ENCODE results near the gene MRGPRD. TPM values are rescaled to one million over a fixed set of nuclear protein-coding genes. Genes with fewer than 3 reads are reported as not detected.

The MRGPRD gene
- total RNA-seq, 1 donor from 2014 or later: not detected

DNA sequence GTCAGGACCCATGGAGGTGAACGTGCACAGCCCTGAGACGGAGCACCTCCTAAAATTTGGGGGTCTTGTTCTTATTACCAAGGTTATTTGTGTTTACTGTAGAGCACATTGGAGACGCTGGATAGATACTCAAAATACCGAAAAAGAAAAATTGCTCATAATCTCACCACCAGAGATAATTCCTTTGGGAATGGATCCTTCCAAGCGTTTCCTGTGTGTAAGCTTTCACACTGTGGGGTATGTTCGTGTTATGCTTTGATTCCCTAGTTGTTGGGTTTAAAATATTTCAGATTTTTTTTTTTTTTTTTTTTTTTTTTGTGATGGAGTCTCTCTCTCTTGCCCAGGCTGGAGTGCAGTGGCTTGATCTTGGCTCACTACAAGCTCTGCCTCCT lies 14.1 kb upstream of the MRGPRD start:
- Histone ChIP-seq H3K27ac (no peak overlapping the region), H3K36me3 (no peaks in the 10 kb centered on the region), H3F3A (ENCODE audit: low read depth) (no peaks in the 10 kb centered on the region), H4K20me1 (ENCODE audit: low read depth) (no peaks in the 10 kb centered on the region), H3K79me2 (ENCODE audit: low read depth) (no peaks in the 10 kb centered on the region), H3K4me1 (no peaks in the 10 kb centered on the region), H3K4me2 (no peak overlapping the region), H2AFZ (replicated peaks) (no peak overlapping the region), H3K9me3 (ENCODE audit: low read depth) (no peaks in the 10 kb centered on the region), H3K4me3 (no peak overlapping the region), H3K27me3 (no peaks in the 10 kb centered on the region), H3K9ac (no peak overlapping the region)
- Mint-ChIP-seq H3K27me3 (ENCODE audit: insufficient read depth, low read depth) (peaks cover 8% of the 10 kb centered on the region), H3K4me1 (peaks cover 7% of the 10 kb centered on the region), H3K36me3 (no peaks in the 10 kb centered on the region), H3K9me3 (no peaks in the 10 kb centered on the region), H3K4me3 (no peak overlapping the region), H3K27ac (no peak overlapping the region)
- TF ChIP-seq EZH2 (IDR thresholded peaks at IDR 0.05) (no peak), EZH2phosphoT487 (IDR thresholded peaks at IDR 0.05) (no peak)
- TF ChIP-seq, protein P1, sequence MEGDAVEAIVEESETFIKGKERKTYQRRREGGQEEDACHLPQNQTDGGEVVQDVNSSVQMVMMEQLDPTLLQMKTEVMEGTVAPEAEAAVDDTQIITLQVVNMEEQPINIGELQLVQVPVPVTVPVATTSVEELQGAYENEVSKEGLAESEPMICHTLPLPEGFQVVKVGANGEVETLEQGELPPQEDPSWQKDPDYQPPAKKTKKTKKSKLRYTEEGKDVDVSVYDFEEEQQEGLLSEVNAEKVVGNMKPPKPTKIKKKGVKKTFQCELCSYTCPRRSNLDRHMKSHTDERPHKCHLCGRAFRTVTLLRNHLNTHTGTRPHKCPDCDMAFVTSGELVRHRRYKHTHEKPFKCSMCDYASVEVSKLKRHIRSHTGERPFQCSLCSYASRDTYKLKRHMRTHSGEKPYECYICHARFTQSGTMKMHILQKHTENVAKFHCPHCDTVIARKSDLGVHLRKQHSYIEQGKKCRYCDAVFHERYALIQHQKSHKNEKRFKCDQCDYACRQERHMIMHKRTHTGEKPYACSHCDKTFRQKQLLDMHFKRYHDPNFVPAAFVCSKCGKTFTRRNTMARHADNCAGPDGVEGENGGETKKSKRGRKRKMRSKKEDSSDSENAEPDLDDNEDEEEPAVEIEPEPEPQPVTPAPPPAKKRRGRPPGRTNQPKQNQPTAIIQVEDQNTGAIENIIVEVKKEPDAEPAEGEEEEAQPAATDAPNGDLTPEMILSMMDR (IDR thresholded peaks at IDR 0.05): no peak
- no peak for DNase-seq (ENCODE audit: low spot score)

- no peaks in the 10 kb centered on the region for H3F3A ChIP-seq (ENCODE audit: low read depth)
- H3K4me1 ChIP-seq: no peaks in the 10 kb centered on the region
- DNase-seq (ENCODE audit: low spot score): no peak
- Mint-ChIP-seq H3K4me3 (no peak overlapping the region), H3K4me1 (peaks cover 7% of the 10 kb centered on the region), H3K27me3 (ENCODE audit: insufficient read depth, low read depth) (peaks cover 8% of the 10 kb centered on the region), H3K9me3 (no peaks in the 10 kb centered on the region), H3K36me3 (no peaks in the 10 kb centered on the region), H3K27ac (no peak overlapping the region)
- H3K9ac ChIP-seq: no peak overlapping the region
- no peak overlapping the region for H2AFZ ChIP-seq (replicated peaks)
- no peak overlapping the region for H3K27ac ChIP-seq
- no peak overlapping the region for H3K4me3 ChIP-seq
- no peaks in the 10 kb centered on the region for H4K20me1 ChIP-seq (ENCODE audit: low read depth)
- TF ChIP-seq EZH2 (IDR thresholded peaks at IDR 0.05) (no peak), EZH2phosphoT487 (IDR thresholded peaks at IDR 0.05) (no peak)
- TF ChIP-seq, protein P1 (IDR thresholded peaks at IDR 0.05): no peak
- no peak overlapping the region for H3K4me2 ChIP-seq
- H3K36me3 ChIP-seq: no peaks in the 10 kb centered on the region
- no peaks in the 10 kb centered on the region for H3K79me2 ChIP-seq (ENCODE audit: low read depth)
- no peaks in the 10 kb centered on the region for H3K9me3 ChIP-seq (ENCODE audit: low read depth)
- H3K27me3 ChIP-seq: no peaks in the 10 kb centered on the region
Observed at GRCh38 chr11:68994161-68994893, 13.5 kb upstream of the MRGPRD start.

DNA sequence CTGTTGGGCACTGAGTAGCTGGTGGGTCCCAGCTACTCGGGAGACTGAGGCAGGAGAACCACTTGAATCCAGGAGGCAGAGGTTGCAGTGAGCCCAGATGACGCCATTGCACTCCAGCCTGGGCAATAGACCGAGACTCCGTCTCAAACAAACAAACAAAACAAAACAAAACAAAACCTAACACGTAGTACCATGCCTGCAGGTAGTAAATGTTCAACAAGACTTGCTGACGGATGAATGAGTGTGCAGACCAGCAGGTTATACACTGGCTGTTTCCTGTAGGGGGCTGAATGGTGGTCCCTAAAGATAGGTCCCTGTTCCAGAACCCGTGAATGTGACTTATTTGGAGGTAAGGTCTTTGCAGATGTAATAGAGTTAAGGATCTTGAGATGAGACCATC lies 12.8 kb upstream of the MRGPRD start:
- no peak overlapping the region for H3K27ac ChIP-seq
- no peaks in the 10 kb centered on the region for H3K79me2 ChIP-seq (ENCODE audit: low read depth)
- no peaks in the 10 kb centered on the region for H4K20me1 ChIP-seq (ENCODE audit: low read depth)
- peaks cover 4% of the 10 kb centered on the region for H3K4me1 Mint-ChIP-seq
- no peak overlapping the region for H3K4me3 ChIP-seq
- H3F3A ChIP-seq (ENCODE audit: low read depth): no peaks in the 10 kb centered on the region
- H3K27me3 Mint-ChIP-seq (ENCODE audit: insufficient read depth, low read depth): peaks cover 8% of the 10 kb centered on the region
- H3K9me3 ChIP-seq (ENCODE audit: low read depth): no peaks in the 10 kb centered on the region
- TF ChIP-seq EZH2phosphoT487 (IDR thresholded peaks at IDR 0.05) (no peak), EZH2 (IDR thresholded peaks at IDR 0.05) (no peak)
- TF ChIP-seq, protein P1 (IDR thresholded peaks at IDR 0.05): no peak
- no peak overlapping the region for H2AFZ ChIP-seq (replicated peaks)
- H3K36me3 Mint-ChIP-seq: no peaks in the 10 kb centered on the region
- H3K4me1 ChIP-seq: no peaks in the 10 kb centered on the region
- H3K27me3 ChIP-seq: no peaks in the 10 kb centered on the region
- no peaks in the 10 kb centered on the region for H3K9me3 Mint-ChIP-seq
- H3K4me3 Mint-ChIP-seq: no peak overlapping the region
- no peaks in the 10 kb centered on the region for H3K36me3 ChIP-seq
- no peak for DNase-seq (ENCODE audit: low spot score)
- H3K27ac Mint-ChIP-seq: no peak overlapping the region
- H3K9ac ChIP-seq: no peak overlapping the region
- no peak overlapping the region for H3K4me2 ChIP-seq

Measured in neural progenitor cell (in vitro differentiated cells).